ENCODE data around the gene SLC45A1.

SLC45A1 gene

DNA sequence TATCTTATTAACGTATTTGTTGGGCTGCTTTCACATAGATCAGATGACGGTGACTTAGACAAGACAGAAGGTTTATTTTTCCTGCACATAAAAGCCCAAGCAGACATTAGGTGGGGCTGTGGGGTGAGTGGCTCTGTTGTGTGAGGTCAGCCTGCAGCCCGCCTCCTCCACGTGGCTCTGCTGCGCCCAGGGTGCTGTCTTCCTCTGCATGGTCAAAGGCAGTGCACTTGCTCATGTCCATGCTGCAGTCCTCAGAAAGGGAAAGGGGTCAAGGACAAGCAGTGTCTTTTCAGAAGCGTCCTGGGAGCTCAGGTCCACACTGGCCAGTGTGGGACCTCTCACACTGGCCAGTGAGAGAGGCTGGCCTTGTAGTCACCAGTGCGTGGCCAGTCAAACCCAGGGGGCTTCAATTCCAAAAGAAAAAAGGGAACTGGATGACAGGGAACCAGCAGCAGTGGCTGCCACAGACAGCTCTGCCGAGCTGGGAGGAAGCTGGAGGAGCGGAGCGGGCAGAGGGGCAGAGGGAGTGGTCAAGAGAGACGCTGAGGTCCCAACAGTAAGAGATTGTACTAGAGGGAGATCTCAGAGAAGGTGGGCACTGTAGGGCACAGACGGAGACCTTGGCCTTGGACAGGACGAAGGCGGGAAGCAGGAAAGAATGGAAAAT is 35.9 kb upstream of the SLC45A1 start:
- no peak overlapping the region for H3K4me3 ChIP-seq (ENCODE audit: low read depth, low read length)
- DNase-seq (ENCODE audit: low read depth, low spot score): no peak
- ChIA-PET POLR2A (no interaction called here), CTCF (interaction anchor here (0.6 kb wide), 1 partner anchor 199 kb away, joined by 4 read pairs; no protein-coding TSS in a partner anchor)
- TF ChIP-seq, protein P1, sequence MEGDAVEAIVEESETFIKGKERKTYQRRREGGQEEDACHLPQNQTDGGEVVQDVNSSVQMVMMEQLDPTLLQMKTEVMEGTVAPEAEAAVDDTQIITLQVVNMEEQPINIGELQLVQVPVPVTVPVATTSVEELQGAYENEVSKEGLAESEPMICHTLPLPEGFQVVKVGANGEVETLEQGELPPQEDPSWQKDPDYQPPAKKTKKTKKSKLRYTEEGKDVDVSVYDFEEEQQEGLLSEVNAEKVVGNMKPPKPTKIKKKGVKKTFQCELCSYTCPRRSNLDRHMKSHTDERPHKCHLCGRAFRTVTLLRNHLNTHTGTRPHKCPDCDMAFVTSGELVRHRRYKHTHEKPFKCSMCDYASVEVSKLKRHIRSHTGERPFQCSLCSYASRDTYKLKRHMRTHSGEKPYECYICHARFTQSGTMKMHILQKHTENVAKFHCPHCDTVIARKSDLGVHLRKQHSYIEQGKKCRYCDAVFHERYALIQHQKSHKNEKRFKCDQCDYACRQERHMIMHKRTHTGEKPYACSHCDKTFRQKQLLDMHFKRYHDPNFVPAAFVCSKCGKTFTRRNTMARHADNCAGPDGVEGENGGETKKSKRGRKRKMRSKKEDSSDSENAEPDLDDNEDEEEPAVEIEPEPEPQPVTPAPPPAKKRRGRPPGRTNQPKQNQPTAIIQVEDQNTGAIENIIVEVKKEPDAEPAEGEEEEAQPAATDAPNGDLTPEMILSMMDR (IDR thresholded peaks at IDR 0.05; ENCODE audit: insufficient read depth, low read length, missing control alignments): no peak

DNA sequence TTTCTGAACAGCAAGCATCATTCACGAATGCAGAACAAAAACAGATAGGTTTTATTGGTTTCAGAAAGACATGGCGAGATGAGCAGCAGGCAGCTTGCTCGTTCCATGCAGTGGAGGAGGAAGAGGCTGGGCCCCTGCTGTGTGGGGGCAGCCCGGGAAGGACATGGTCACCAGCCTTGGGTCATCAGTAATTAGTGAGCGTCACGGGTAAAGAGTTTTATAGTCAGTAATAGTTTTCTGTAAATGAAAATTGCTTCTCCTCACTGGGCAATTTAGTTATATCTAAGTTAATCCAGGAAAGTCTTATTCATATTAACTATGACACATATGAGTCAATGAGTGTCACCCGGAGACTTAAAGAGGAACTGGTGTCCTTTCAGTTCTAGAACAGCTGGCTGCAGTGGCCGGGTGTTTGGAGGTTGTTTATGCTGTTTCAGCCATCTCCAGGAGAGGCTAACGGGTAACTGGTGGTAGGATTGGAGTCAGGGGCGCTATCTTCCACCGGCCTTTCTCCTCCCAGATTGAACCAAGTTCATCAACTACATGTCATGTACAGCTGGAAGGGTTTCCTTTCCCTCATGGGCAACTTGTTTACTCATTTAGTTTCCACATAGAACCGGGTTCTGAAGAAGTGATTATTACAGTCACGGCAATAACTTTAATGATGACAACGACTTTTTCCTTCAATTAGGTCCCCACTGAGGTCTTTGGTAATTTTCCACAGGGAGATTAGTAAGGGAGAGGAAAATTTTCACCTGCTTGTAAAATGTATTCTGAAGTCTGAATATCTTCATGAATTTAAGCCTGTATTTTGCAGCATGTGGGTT is 34.6 kb upstream of the SLC45A1 start:
- DNase-seq (ENCODE audit: low read depth, low spot score): no peak
- ChIA-PET POLR2A (no interaction called here), CTCF (no interaction called here)
- no peak overlapping the region for H3K4me3 ChIP-seq (ENCODE audit: low read depth, low read length)
- TF ChIP-seq, protein P1 (IDR thresholded peaks at IDR 0.05; ENCODE audit: insufficient read depth, low read length, missing control alignments): no peak

DNA sequence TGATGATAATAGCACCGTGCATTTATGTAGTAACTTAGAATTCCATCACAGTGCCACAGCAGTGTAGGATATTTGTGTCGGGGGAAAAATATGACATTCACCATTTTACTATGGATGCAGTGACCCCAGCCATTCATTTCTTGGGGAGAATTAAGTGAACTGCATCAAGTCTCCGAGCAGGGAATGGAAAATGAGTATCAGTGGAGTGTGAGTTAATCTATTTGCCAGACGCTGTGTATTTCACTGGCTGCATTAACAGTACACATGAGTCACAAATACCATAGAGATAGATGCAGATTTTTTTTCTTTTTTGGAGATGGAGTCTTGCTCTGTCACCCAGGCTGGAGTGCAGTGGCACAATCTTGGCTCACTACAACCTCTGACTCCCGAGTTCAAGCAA is 33.8 kb upstream of the SLC45A1 start:
- no peak overlapping the region for H3K4me3 ChIP-seq (ENCODE audit: low read depth, low read length)
- TF ChIP-seq, protein P1 (IDR thresholded peaks at IDR 0.05; ENCODE audit: insufficient read depth, low read length, missing control alignments): no peak
- POLR2A ChIA-PET: no interaction called here
- no peak for DNase-seq (ENCODE audit: low read depth, low spot score)
- CTCF ChIA-PET: interaction anchor here (1.2 to 1.6 kb wide), 2 partner anchors 9 to 30 kb away, joined by 3 read pairs; no protein-coding TSS in a partner anchor

DNA sequence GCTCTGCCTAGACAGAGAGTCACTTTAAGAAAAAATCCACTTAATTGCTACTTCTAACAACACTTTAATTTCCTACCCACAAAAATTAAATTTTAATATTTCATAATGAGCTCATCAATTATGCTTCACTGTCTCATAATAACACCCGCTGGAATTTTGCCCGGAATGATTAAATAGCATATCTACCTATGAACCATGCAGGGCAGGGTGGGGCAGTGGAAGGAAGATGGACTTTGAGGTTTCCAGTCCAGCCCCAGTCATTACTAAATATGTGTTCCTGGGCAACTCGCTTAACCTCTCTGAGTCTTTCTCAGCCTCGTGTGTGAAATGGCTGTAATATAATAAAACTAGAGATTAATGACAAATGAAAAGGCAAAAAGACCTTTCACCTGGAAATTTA is 32.8 kb upstream of the SLC45A1 start:
- TF ChIP-seq, protein P1 (IDR thresholded peaks at IDR 0.05; ENCODE audit: insufficient read depth, low read length, missing control alignments): no peak
- no peak for DNase-seq (ENCODE audit: low read depth, low spot score)
- ChIA-PET POLR2A (no interaction called here), CTCF (interaction anchor here (1.2 to 1.6 kb wide), 2 partner anchors 8 to 29 kb away, joined by 3 read pairs; no protein-coding TSS in a partner anchor)
- H3K4me3 ChIP-seq (ENCODE audit: low read depth, low read length): no peak overlapping the region

DNA sequence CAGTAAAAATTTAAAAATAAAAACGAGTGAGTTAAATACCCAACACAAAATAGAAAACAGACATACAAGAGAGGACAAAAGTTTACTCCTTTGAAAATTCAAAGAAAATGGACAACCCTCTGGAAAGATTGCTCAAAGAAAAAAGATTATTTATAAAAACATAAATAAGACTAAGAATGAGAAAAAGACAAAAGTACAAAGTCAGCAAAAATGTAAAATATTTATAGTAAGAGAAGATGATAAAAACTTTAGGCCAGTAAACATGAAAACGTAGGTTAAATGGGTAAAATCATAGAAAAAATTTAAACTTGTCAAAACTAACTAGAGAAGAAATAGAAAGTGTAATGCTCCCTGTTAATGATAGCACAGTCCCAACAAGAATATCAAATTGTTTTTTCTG is 31.9 kb upstream of the SLC45A1 start:
- ChIA-PET POLR2A (no interaction called here), CTCF (no interaction called here)
- DNase-seq (ENCODE audit: low read depth, low spot score): no peak
- H3K4me3 ChIP-seq (ENCODE audit: low read depth, low read length): no peak overlapping the region
- TF ChIP-seq, protein P1 (IDR thresholded peaks at IDR 0.05; ENCODE audit: insufficient read depth, low read length, missing control alignments): no peak

DNA sequence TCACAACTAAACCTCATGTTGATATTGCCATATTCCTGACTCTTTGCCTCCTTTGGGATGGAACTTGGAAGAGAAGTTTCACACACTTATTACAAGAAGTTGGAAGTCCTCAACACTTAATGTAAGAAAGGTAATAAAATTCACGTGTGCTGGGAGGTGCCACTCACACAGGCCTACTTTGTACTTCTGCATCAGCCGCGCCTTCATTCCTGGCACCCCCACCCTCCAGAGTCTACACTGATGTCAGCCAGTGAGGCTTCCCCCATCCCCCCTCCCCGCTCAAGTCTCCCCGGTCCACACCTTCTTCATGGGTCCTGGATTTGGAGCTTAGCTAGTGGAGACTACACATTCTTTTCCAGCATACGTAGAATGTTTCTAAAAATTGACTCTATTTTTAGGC is 24.8 kb upstream of the SLC45A1 start:
- TF ChIP-seq, protein P1 (IDR thresholded peaks at IDR 0.05; ENCODE audit: insufficient read depth, low read length, missing control alignments): no peak
- POLR2A ChIA-PET: no interaction called here
- no peak for DNase-seq (ENCODE audit: low read depth, low spot score)
- CTCF ChIA-PET: interaction anchor here (1.5 to 1.7 kb wide), 2 partner anchors 9 to 22 kb away, joined by 3 read pairs; no protein-coding TSS in a partner anchor
- H3K4me3 ChIP-seq (ENCODE audit: low read depth, low read length): no peak overlapping the region

All from AG04449 (cell line).